Activated CD8-positive, alpha-beta T cell treated with anti-CD3 and anti-CD28 coated beads, Interleukin-2, amount 10 ng/mL, durations not matched to agents 7 days and 5 days (primary cell): ENCODE measurements around the gene ZBTB7A. TPM values are rescaled to one million over a fixed set of nuclear protein-coding genes. Genes with fewer than 3 reads are reported as not detected.

Experiments
- ATAC-seq: fragments of 150-1000 bp; cut with Tn5 transposase; one replicate; pipeline ENCODE4 v1.10.0; 2021; ENCODE audit warnings: moderate library complexity
- CTCF ChIA-PET: fragments of 350-600 bp; sonication (Branson Sonifier 250); formaldehyde crosslinking; loops from one replicate; lab custom pipeline; 2021; ENCODE audit warnings: antibody characterized with exemption; lab: Charles Lee
- POLR2A ChIA-PET: fragments of 350-600 bp; sonication (Branson Sonifier 250); formaldehyde crosslinking; loops from one replicate; lab custom pipeline; 2021; ENCODE audit warnings: antibody characterized with exemption; lab: Charles Lee
- DNase-seq: peaks from one replicate; pipeline ENCODE4 v3.0.0-alpha.2; 2020
- H3K27ac Mint-ChIP-seq: one replicate; pipeline ENCODE4 v1.8.0; 2021; ENCODE audit warnings: mild to moderate bottlenecking, mixed read lengths
- H3K27me3 Mint-ChIP-seq: one replicate; pipeline ENCODE4 v1.8.0; 2021; ENCODE audit warnings: low read depth, mixed read lengths
- H3K36me3 Mint-ChIP-seq: one replicate; pipeline ENCODE4 v1.8.0; 2021; ENCODE audit warnings: low read depth, mixed read lengths
- H3K4me1 Mint-ChIP-seq: one replicate; pipeline ENCODE4 v1.8.0; 2021; ENCODE audit warnings: low read depth, mixed read lengths
- H3K4me3 Mint-ChIP-seq: one replicate; pipeline ENCODE4 v1.8.0; 2021; ENCODE audit warnings: mild to moderate bottlenecking, mixed read lengths
- H3K9me3 Mint-ChIP-seq: one replicate; pipeline ENCODE4 v1.8.0; 2022; ENCODE audit warnings: mixed read lengths; ENCODE audit not compliant: insufficient read depth
- total RNA-seq, 2 experiments: library from RNA; stranded (reverse); gene quantifications; one replicate each; pipeline ENCODE4 v1.2.3, GENCODE V29; 2021

Gene ZBTB7A
- total RNA-seq, 2 experiments from 2014 or later, result 59.1 to 63.1 TPM

GRCh38 chr19:4038661-4039423 lies 27.9 kb downstream of the ZBTB7A start:
- Mint-ChIP-seq H3K27ac (no peak overlapping the region), H3K9me3 (no peaks in the 10 kb centered on the region), H3K4me3 (no peak overlapping the region), H3K4me1 (peaks cover 5% of the 10 kb centered on the region), H3K27me3 (no peaks in the 10 kb centered on the region), H3K36me3 (peaks cover 13% of the 10 kb centered on the region)
- ChIA-PET CTCF (no interaction called here), POLR2A (no interaction called here)
- no peak for DNase-seq
- ATAC-seq, result no peak

- ChIA-PET POLR2A (no interaction called here), CTCF (no interaction called here)
- no peak for DNase-seq
- Mint-ChIP-seq H3K9me3 (no peaks in the 10 kb centered on the region), H3K4me3 (no peak overlapping the region), H3K27me3 (no peaks in the 10 kb centered on the region), H3K36me3 (peaks cover 13% of the 10 kb centered on the region), H3K4me1 (peaks cover 5% of the 10 kb centered on the region), H3K27ac (no peak overlapping the region)
- ATAC-seq, result no peak
Measured at GRCh38 chr19:4038057-4038456, 28.6 kb downstream of the ZBTB7A start.

GRCh38 chr19:4037301-4037949 lies 29.3 kb downstream of the ZBTB7A start:
- Mint-ChIP-seq H3K36me3 (peaks cover 11% of the 10 kb centered on the region), H3K4me1 (peaks cover 3% of the 10 kb centered on the region), H3K4me3 (no peak overlapping the region), H3K9me3 (no peaks in the 10 kb centered on the region), H3K27ac (no peak overlapping the region), H3K27me3 (no peaks in the 10 kb centered on the region)
- POLR2A ChIA-PET, result no interaction called here
- CTCF ChIA-PET, result no interaction called here
- DNase-seq (no peak), ATAC-seq (no peak)

GRCh38 chr19:4036576-4037300 lies 30.0 kb downstream of the ZBTB7A start:
- no peak overlapping the region for H3K4me3 Mint-ChIP-seq
- no peak overlapping the region for H3K27ac Mint-ChIP-seq
- DNase-seq (no peak), ATAC-seq (no peak)
- H3K36me3 Mint-ChIP-seq, result peaks cover 11% of the 10 kb centered on the region
- POLR2A ChIA-PET, result no interaction called here
- H3K9me3 Mint-ChIP-seq, result no peaks in the 10 kb centered on the region
- H3K27me3 Mint-ChIP-seq, result no peaks in the 10 kb centered on the region
- CTCF ChIA-PET, result no interaction called here
- no peaks in the 10 kb centered on the region for H3K4me1 Mint-ChIP-seq

GRCh38 chr19:4035582-4035981 lies 31.1 kb downstream of the ZBTB7A start:
- DNase-seq (no peak), ATAC-seq (no peak)
- Mint-ChIP-seq H3K27ac (no peak overlapping the region), H3K27me3 (no peaks in the 10 kb centered on the region), H3K36me3 (peaks cover 8% of the 10 kb centered on the region), H3K4me1 (no peaks in the 10 kb centered on the region), H3K4me3 (no peak overlapping the region), H3K9me3 (no peaks in the 10 kb centered on the region)
- CTCF ChIA-PET, result no interaction called here
- POLR2A ChIA-PET, result no interaction called here

- Mint-ChIP-seq H3K4me1 (no peaks in the 10 kb centered on the region), H3K27me3 (no peaks in the 10 kb centered on the region), H3K9me3 (no peaks in the 10 kb centered on the region), H3K4me3 (no peak overlapping the region), H3K36me3 (peaks cover 4% of the 10 kb centered on the region), H3K27ac (peak overlapping the region; percentile 27)
- ChIA-PET POLR2A (interaction anchor here (1.0 kb wide), 1 partner anchor 31 kb away, joined by 3 read pairs; no protein-coding TSS in a partner anchor), CTCF (no interaction called here)
- peak; percentile 28 for ATAC-seq
- no peak for DNase-seq
Measured at GRCh38 chr19:4035018-4035566, 31.6 kb downstream of the ZBTB7A start.

GRCh38 chr19:4034048-4035017 lies 32.4 kb downstream of the ZBTB7A start:
- ChIA-PET POLR2A (interaction anchor here (0.8 to 1.0 kb wide), 2 partner anchors 7 to 30 kb away, joined by 3 read pairs; no protein-coding TSS in a partner anchor), CTCF (no interaction called here)
- DNase-seq (no peak), ATAC-seq (no peak)
- Mint-ChIP-seq H3K9me3 (no peaks in the 10 kb centered on the region), H3K27me3 (no peaks in the 10 kb centered on the region), H3K4me1 (no peaks in the 10 kb centered on the region), H3K27ac (peak overlapping the region; percentile 27), H3K36me3 (peaks cover 2% of the 10 kb centered on the region), H3K4me3 (no peak overlapping the region)

GRCh38 chr19:4033028-4033956 lies 33.4 kb downstream of the ZBTB7A start:
- no peak for ATAC-seq
- CTCF ChIA-PET, result no interaction called here

GRCh38 chr19:4032436-4032835 lies 34.3 kb downstream of the ZBTB7A start:
- DNase-seq (no peak), ATAC-seq (no peak)
- H3K36me3 Mint-ChIP-seq, result no peaks in the 10 kb centered on the region
- ChIA-PET CTCF (no interaction called here), POLR2A (no interaction called here)
- H3K27ac Mint-ChIP-seq, result no peak overlapping the region
- no peaks in the 10 kb centered on the region for H3K27me3 Mint-ChIP-seq
- no peaks in the 10 kb centered on the region for H3K9me3 Mint-ChIP-seq
- H3K4me3 Mint-ChIP-seq, result no peak overlapping the region
- no peaks in the 10 kb centered on the region for H3K4me1 Mint-ChIP-seq

More at GRCh38 chr19:4033028-4033956, 33.4 kb downstream of the ZBTB7A start:
- H3K27me3 Mint-ChIP-seq, result no peaks in the 10 kb centered on the region
- H3K4me1 Mint-ChIP-seq, result no peaks in the 10 kb centered on the region
- peaks cover 2% of the 10 kb centered on the region for H3K36me3 Mint-ChIP-seq
- H3K9me3 Mint-ChIP-seq, result no peaks in the 10 kb centered on the region
- no peak for DNase-seq
- POLR2A ChIA-PET, result interaction anchor here (0.8 kb wide), 1 partner anchor 8 kb away, joined by 3 read pairs; no protein-coding TSS in a partner anchor
- H3K4me3 Mint-ChIP-seq, result no peak overlapping the region
- H3K27ac Mint-ChIP-seq, result no peak overlapping the region

GRCh38 chr19:4031420-4031819 lies 35.3 kb downstream of the ZBTB7A start:
- Mint-ChIP-seq H3K4me1 (no peaks in the 10 kb centered on the region), H3K9me3 (no peaks in the 10 kb centered on the region), H3K4me3 (no peak overlapping the region), H3K36me3 (peaks cover 3% of the 10 kb centered on the region), H3K27ac (peak overlapping the region; percentile 46), H3K27me3 (no peaks in the 10 kb centered on the region)
- ChIA-PET CTCF (no interaction called here), POLR2A (interaction anchor here (0.6 kb wide), 1 partner anchor 15 kb away, joined by 3 read pairs; no protein-coding TSS in a partner anchor)
- DNase-seq, result no peak
- ATAC-seq, result no peak
